Loucy (cell line): ENCODE results near the gene HTR2B.

Experiments used
- EZH2phosphoT487 ChIP-seq: fragments of 200-600 bp; IDR thresholded peaks from 2 replicates; pipeline ENCODE4 v1.6.1; 2018; ENCODE audit warnings: antibody characterized with exemption, mild to moderate bottlenecking, moderate library complexity, borderline replicate concordance
- TF ChIP-seq, protein P1 (sequence below): fragments of 200-600 bp; sonication (generic); conservative IDR thresholded peaks from 2 replicates; pipeline ENCODE4 v1.5.1; 2014; ENCODE audit warnings: mild to moderate bottlenecking, antibody characterized with exemption, low read length

DNA sequence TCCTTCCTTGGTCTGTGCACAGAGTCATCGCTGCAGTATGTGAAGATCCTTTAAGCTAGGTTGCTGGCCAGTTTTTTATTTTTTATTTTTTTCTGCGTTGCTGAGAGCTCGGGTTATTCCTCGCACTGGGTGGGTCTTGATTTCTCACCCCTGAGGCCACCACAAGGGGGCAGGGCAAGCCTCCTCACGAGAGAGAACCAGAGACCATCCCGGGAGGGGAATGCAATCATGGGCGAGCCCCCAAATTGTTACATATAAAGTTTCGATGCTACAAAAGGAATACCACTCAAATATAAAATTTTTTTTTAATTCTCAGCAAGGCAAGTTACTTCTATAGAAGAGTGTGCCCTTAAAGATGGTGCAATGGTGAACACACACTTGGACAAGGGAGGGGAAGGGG, 24.9 kb downstream of the HTR2B start:
- TF ChIP-seq, protein P1, sequence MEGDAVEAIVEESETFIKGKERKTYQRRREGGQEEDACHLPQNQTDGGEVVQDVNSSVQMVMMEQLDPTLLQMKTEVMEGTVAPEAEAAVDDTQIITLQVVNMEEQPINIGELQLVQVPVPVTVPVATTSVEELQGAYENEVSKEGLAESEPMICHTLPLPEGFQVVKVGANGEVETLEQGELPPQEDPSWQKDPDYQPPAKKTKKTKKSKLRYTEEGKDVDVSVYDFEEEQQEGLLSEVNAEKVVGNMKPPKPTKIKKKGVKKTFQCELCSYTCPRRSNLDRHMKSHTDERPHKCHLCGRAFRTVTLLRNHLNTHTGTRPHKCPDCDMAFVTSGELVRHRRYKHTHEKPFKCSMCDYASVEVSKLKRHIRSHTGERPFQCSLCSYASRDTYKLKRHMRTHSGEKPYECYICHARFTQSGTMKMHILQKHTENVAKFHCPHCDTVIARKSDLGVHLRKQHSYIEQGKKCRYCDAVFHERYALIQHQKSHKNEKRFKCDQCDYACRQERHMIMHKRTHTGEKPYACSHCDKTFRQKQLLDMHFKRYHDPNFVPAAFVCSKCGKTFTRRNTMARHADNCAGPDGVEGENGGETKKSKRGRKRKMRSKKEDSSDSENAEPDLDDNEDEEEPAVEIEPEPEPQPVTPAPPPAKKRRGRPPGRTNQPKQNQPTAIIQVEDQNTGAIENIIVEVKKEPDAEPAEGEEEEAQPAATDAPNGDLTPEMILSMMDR: peak; percentile 24
- no peak for TF ChIP-seq EZH2phosphoT487
